Fibroblast of pulmonary artery (primary cell): ENCODE results near the gene SLC25A38.
A peak's percentile ranks its signal among the peaks of the same experiment; 100 is the strongest.

ENCODE experiments used
- DNase-seq: peaks from one replicate; pipeline ENCODE4 v3.0.0-alpha.2; 2010; ENCODE audit warnings: low read depth
- H3K4me3 ChIP-seq: replicated peaks from 2 replicates; pipeline ENCODE4 v1.5.1; 2011; ENCODE audit warnings: low read depth, mild to moderate bottlenecking, control low read depth, low read length, moderate library complexity
- TF ChIP-seq, protein P1 (sequence below): IDR thresholded peaks from 2 replicates; pipeline ENCODE4 v1.5.1; 2011; ENCODE audit warnings: mild to moderate bottlenecking, control low read depth, low read length, inconsistent platforms; ENCODE audit errors: missing control alignments

SLC25A38 gene

DNA sequence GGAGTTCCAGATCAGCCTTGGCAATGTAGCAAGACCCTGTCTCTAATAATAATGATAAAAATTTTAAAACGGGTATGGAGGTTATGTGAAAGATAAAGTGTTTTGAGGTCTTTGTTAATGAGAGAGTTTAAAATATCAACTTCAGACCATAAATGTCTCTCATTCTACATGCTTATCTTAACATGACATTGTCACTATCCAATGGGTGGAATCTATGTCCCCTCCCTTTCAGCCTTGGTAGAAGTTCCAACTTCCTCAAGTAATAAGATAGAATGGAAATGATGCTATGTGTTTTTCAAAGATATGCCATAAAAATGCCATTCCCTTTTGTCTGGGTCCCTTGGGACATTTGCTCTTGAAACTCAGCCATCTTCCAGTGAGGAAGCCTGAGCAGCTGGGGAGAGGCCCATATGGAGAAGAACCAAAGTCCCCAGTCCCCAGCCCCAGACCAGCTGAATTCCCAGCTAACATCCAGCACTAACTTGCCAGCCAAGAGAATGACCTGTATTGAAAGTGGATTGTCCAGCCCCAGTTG, 40.3 kb downstream of the SLC25A38 start:
- H3K4me3 ChIP-seq: no peak overlapping the region
- DNase-seq: no peak
- TF ChIP-seq, protein P1, sequence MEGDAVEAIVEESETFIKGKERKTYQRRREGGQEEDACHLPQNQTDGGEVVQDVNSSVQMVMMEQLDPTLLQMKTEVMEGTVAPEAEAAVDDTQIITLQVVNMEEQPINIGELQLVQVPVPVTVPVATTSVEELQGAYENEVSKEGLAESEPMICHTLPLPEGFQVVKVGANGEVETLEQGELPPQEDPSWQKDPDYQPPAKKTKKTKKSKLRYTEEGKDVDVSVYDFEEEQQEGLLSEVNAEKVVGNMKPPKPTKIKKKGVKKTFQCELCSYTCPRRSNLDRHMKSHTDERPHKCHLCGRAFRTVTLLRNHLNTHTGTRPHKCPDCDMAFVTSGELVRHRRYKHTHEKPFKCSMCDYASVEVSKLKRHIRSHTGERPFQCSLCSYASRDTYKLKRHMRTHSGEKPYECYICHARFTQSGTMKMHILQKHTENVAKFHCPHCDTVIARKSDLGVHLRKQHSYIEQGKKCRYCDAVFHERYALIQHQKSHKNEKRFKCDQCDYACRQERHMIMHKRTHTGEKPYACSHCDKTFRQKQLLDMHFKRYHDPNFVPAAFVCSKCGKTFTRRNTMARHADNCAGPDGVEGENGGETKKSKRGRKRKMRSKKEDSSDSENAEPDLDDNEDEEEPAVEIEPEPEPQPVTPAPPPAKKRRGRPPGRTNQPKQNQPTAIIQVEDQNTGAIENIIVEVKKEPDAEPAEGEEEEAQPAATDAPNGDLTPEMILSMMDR: no peak

DNA sequence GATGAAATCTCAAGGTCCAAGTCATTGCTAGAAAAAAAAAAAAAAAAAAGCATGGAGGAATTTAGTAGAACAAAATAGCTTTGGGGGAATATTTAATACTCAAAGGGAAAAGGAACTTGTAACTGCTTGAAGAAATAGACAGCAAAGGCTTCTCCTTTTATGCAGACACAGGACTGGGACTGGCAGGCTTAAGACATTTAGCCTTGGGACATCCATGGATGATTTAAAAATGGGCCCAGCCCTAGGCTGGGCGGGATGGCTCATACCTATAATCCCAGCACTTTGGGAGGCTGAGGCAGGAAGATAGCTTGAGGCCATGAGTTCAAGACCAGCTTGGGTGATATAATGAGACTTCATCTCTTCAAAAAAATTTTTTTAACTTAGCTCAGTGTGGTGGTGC, 43.1 kb downstream of the SLC25A38 start:
- TF ChIP-seq, protein P1: no peak
- H3K4me3 ChIP-seq: no peak overlapping the region
- no peak for DNase-seq

DNA sequence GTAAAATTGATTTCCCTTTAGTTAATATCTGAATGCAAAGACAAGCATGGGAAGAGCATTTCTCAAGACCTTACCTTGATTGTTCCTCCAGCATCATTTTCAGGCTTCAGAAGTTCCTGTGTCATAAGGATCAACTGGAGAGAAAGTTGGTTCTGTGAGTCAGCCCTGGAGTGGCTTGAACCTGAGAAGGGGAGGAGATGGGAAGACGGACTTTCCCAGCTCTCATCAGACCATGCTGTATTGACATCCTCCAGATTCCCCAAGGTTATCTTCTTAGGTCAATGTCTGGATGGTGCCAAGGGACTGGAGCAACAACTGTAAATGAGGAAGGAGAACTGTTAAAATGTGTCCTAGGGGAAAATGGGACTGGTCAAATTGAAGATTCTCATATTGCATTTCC, 44.3 kb downstream of the SLC25A38 start:
- DNase-seq: no peak
- no peak overlapping the region for H3K4me3 ChIP-seq
- TF ChIP-seq, protein P1: no peak

DNA sequence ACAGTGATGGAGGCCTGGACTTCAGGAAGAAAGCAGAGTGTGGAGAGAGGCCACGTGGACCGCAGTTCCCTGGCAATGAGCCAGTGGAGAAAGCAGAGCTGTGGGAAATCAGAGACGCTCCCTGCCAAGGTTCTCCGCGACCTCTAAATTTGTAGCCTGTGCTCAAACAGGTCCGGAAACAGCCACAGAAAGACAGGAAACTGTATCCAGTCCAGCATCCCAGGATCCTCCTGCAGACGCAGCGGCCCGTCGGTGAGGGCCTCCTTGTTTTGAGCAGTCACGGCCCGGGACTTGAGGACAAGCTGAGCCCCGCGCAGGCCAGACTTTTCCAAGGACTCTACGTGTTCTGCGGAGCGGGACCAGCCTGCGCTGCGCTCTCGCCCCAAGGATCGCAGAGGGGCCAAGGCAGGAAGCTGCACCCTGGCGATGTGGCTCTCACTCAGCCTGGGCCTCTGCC, 45.6 kb downstream of the SLC25A38 start:
- TF ChIP-seq, protein P1: no peak
- H3K4me3 ChIP-seq: no peak overlapping the region
- peak; percentile 46 for DNase-seq

DNA sequence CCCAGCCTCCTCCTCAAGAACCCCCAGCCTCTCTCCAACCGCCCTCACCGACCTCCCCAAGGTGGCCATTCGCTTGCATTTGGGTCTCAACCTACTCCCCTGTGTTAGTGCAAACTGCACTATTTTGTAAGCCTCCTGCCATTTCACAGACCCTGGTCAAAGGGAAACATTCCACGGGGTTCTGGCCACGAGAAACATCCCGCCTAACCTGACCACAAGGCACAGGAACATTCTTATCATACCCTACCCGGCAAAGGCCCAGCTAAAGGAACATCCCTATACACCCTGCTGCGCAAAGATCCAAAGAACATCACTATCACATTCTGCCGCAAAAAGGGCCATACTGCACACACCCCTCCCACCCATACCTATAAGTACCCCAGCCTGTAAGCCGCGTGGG, 46.3 kb downstream of the SLC25A38 start:
- no peak overlapping the region for H3K4me3 ChIP-seq
- DNase-seq: no peak
- TF ChIP-seq, protein P1: no peak

DNA sequence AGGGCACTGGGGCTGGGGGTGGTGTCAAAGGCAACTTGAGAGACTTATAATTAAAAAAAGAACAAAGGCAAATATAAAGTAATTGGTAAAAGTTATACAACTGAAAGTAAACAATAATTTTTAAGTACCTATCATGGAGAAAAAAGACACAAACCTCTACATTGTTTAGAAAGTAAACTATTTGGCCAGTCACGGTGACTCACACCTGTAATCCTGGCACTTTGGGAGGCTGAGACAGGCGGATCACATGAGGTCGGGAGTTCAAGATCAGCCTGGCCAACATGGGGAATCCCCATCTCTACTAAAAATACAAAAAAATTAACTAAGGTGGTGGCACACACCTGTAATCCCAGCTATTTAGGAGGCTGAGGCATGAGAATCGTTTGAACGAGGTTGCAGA, 49.2 kb downstream of the SLC25A38 start:
- TF ChIP-seq, protein P1: no peak
- no peak for DNase-seq
- no peak overlapping the region for H3K4me3 ChIP-seq

DNA sequence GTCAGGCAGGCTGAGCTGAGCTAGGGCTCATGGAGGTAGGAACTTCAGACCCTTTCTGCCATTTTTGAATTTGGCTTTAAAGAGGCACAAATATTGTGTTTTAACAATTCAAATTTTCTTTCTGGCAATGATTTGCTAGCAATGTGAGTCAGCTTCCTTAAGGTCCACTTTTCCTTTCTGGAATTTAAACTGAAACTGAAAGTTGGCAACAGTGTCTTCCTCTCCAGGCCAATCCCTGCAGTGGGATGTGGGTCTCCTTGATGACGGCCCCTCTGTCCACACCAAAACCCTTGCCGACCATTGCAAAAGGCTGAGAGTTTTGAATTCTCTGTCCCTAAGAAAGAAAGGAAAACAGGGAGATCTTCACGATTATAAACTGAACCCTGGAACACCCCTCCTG, 50.5 kb downstream of the SLC25A38 start:
- H3K4me3 ChIP-seq: no peak overlapping the region
- TF ChIP-seq, protein P1: no peak
- DNase-seq: peak; percentile 67
